ENCODE results near the gene WNT5B.

DNA sequence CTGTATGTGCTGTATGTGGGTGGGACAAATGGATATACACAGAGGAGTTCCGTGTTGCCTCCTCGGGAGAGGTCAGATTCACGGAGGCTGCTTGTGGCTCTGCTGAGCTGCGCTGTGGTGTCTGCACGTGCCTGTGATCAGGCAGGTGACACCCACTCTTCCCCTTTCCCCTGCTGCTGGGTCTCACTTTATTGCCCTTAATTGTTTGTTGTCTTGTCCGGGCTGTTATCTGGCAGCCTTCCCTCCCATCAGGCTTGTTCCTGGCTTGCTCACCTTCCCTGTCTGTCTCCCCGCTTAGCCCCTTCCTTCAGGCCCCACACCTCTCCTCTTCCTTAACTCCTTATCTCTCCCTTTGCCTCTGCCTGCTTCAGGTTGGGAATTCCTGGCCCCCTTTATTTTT lies 13.5 kb downstream of the WNT5B start:
- TF ChIP-seq, protein P1, sequence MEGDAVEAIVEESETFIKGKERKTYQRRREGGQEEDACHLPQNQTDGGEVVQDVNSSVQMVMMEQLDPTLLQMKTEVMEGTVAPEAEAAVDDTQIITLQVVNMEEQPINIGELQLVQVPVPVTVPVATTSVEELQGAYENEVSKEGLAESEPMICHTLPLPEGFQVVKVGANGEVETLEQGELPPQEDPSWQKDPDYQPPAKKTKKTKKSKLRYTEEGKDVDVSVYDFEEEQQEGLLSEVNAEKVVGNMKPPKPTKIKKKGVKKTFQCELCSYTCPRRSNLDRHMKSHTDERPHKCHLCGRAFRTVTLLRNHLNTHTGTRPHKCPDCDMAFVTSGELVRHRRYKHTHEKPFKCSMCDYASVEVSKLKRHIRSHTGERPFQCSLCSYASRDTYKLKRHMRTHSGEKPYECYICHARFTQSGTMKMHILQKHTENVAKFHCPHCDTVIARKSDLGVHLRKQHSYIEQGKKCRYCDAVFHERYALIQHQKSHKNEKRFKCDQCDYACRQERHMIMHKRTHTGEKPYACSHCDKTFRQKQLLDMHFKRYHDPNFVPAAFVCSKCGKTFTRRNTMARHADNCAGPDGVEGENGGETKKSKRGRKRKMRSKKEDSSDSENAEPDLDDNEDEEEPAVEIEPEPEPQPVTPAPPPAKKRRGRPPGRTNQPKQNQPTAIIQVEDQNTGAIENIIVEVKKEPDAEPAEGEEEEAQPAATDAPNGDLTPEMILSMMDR (IDR thresholded peaks at IDR 0.05; ENCODE audit: low read length) = no peak
- TF ChIP-seq EZH2 (IDR thresholded peaks at IDR 0.05; ENCODE audit: borderline replicate concordance, low read length) = no peak
